Lower leg skin (tissue), 3 donors: ENCODE data around the gene GABRB3.

Source experiments
- CTCF ChIP-seq, 3 donors: fragments of 450-650 bp; IDR thresholded peaks; one replicate each; pipeline ENCODE4 v1.5.1; 2016; ENCODE audit warnings: antibody characterized with exemption in 3 of 3, mild to moderate bottlenecking in 3 of 3, moderate library complexity in 2 of 3
- POLR2A ChIP-seq, 2 donors: fragments of 450-650 bp; IDR thresholded peaks; one replicate each; pipeline ENCODE4 v1.6.1; 2016 to 2017; ENCODE audit warnings: antibody characterized with exemption in 2 of 2, mild to moderate bottlenecking in 1 of 2, moderate library complexity in 1 of 2

GRCh38 chr15:26630857-26631256 is 142.0 kb downstream of the GABRB3 start:
- TF ChIP-seq CTCF (IDR thresholded peaks at IDR 0.05) (no peak), POLR2A (IDR thresholded peaks at IDR 0.05) (no peak)
